ENCODE results near the gene GALNS. TPM values are rescaled to one million over a fixed set of nuclear protein-coding genes. Genes with fewer than 3 reads are reported as not detected.

GALNS gene
- total and polyA plus RNA-seq, 2 of the 4 experiments (the other 2 are of a cell fraction), result 7.2 to 32.5 TPM

- H4K5ac ChIP-seq (ENCODE audit: low read depth, low read length), result no peak overlapping the region
- H3K18ac ChIP-seq (ENCODE audit: low read depth, low read length), result no peak overlapping the region
- dilution Hi-C loops (cut with HindIII; ENCODE audit: low sequenced_read_pairs, unreplicated experiment), result no loop called here
- no peak for DNase-seq
- H4K20me1 ChIP-seq (ENCODE audit: insufficient read depth, low read length), result peaks cover 4% of the 10 kb centered on the region; the same call in 1 of the 2 replicates
- no peak overlapping the region for H3K9ac ChIP-seq (ENCODE audit: low read depth, low read length)
- ChIA-PET CTCF (no interaction called here), POLR2A (ENCODE audit: unreplicated experiment) (no interaction called here)
- H3K4me2 ChIP-seq (ENCODE audit: low read depth, low read length), result no peak overlapping the region
- H4K91ac ChIP-seq (ENCODE audit: insufficient read depth, low read depth, low read length), result no peak overlapping the region
- H2BK20ac ChIP-seq (ENCODE audit: low read depth, low read length), result no peak overlapping the region
- no peak overlapping the region for H3K23ac ChIP-seq (ENCODE audit: low read depth, low read length)
- no peak overlapping the region for H3K14ac ChIP-seq (replicated peaks; ENCODE audit: low read depth, low read length)
- H3K56ac ChIP-seq (ENCODE audit: extremely low read depth, insufficient read depth, low read length), result no peak overlapping the region
- peaks cover 3% of the 10 kb centered on the region; the same call in 1 of the 2 replicates for H3K4me1 ChIP-seq (ENCODE audit: control insufficient read depth, insufficient read depth, low read length)
- no peak overlapping the region for H3K27ac ChIP-seq (ENCODE audit: insufficient read depth, low read length)
- no peak overlapping the region for H2AK9ac ChIP-seq (replicated peaks; ENCODE audit: low read depth, low read length, poor library complexity)
- intact Hi-C loops (cut with micrococcal nuclease), result no loop called here
- WGBS, 2 experiments (ENCODE audit: extremely low coverage in 2 of 2, insufficient read length in 1 of 2), result 94% methylated on average over 13 of the region's 25 CpGs; no CpG with 5 or more reads in 1 of the 2 experiments
- no TSS peak for BruUV-seq (replicated peaks)
- H2BK5ac ChIP-seq (ENCODE audit: low read depth, low read length, poor library complexity, severe bottlenecking), result no peak overlapping the region
- no peak overlapping the region for H2AFZ ChIP-seq (replicated peaks; ENCODE audit: low read length, poor library complexity)
- TF ChIP-seq BHLHE40 (IDR thresholded peaks at IDR 0.05; ENCODE audit: low read depth, low read length) (no peak), RCOR1 (IDR thresholded peaks at IDR 0.05; ENCODE audit: insufficient replicate concordance, low read length) (no peak), MXI1 (IDR thresholded peaks at IDR 0.05; ENCODE audit: borderline replicate concordance, low read depth, low read length) (no peak), MAZ (IDR thresholded peaks at IDR 0.05; ENCODE audit: borderline replicate concordance, low read depth, low read length) (no peak)
- H2BK15ac ChIP-seq (ENCODE audit: low read depth, low read length), result no peak overlapping the region
- no peaks in the 10 kb centered on the region for H3K9me1 ChIP-seq (ENCODE audit: insufficient read depth, low read length)
- H3K9me3 ChIP-seq (ENCODE audit: control insufficient read depth, insufficient read depth, low read length), result no peaks in the 10 kb centered on the region
- H3K4ac ChIP-seq (ENCODE audit: low read depth, low read length), result no peak overlapping the region
- no peak overlapping the region for H3K4me3 ChIP-seq (ENCODE audit: insufficient read depth, low read depth, low read length)
- H2AK5ac ChIP-seq (ENCODE audit: low read depth, low read length), result no peak overlapping the region
- peaks cover 29% of the 10 kb centered on the region for H3K36me3 ChIP-seq (ENCODE audit: control insufficient read depth, insufficient read depth, low read length)
- H4K8ac ChIP-seq (ENCODE audit: low read depth in 2 of 2, low read length in 2 of 2), result no peak overlapping the region
- no peak overlapping the region for H2BK120ac ChIP-seq (ENCODE audit: low read depth, low read length)
- no peaks in the 10 kb centered on the region for H3K27me3 ChIP-seq (ENCODE audit: control insufficient read depth, insufficient read depth, low read length)
- in situ Hi-C loops (cut with MboI; ENCODE audit: low sequenced_read_pairs), result no loop called here
- H3K79me1 ChIP-seq (ENCODE audit: low read depth in 1 of 2, low read length in 2 of 2), result peaks cover 4 to 13% of the 10 kb centered on the region in 2 experiments; a peak in 2 of 4 replicates
- ATAC-seq (ENCODE audit: low read depth), result no peak
Observed at GRCh38 chr16:88842806-88843205, 13.9 kb downstream of the GALNS start.

Data from IMR-90 (cell line).